Skeletal muscle cell (primary cell): ENCODE results near the gene LNPEP.
"Not testable (repeated sequence)": the region's sequence is repeated elsewhere in the genome, so short reads cannot be mapped to it uniquely, and the experiment has no call there.

Source experiments
- DNase-seq: peaks from one replicate; pipeline ENCODE4 v3.0.0-alpha.2; 2010; ENCODE audit warnings: low read depth
- H3K4me3 ChIP-seq: 2 replicates; pipeline ENCODE4 v1.5.1; 2011; ENCODE audit warnings: low read depth, mild to moderate bottlenecking, control low read depth, low read length, moderate library complexity

Gene LNPEP

GRCh38 chr5:97078958-97079743 is 143.3 kb downstream of the LNPEP start:
- H3K4me3 ChIP-seq = no peak overlapping the region
- peak; percentile 38 for DNase-seq

GRCh38 chr5:97084782-97085458 is 149.0 kb downstream of the LNPEP start:
- not testable (repeated sequence) for DNase-seq, H3K4me3 ChIP-seq

- DNase-seq = no peak
- no peak overlapping the region for H3K4me3 ChIP-seq
Observed at GRCh38 chr5:97085459-97086181, 149.7 kb downstream of the LNPEP start.
